ENCODE measurements around the gene CTBP1.

- TF ChIP-seq MYC (IDR thresholded peaks at IDR 0.05; ENCODE audit: low read depth, low read length): no peak
- no peak for TF ChIP-seq CTCF (IDR thresholded peaks at IDR 0.05; ENCODE audit: low read depth, low read length)
Observed at GRCh38 chr4:1255699-1256098, 6.8 kb upstream of the CTBP1 start.

Measured in NB4 (cell line).